Glutamatergic neuron (in vitro differentiated cells): ENCODE measurements around the gene SHOC1. TPM values are rescaled to one million over a fixed set of nuclear protein-coding genes. Genes with fewer than 3 reads are reported as not detected.

ENCODE experiments used
- DNase-seq: peaks from one replicate; pipeline ENCODE4 v3.0.0; 2022
- H3K27ac Mint-ChIP-seq: one replicate; pipeline ENCODE4 v1.8.0; 2020; ENCODE audit warnings: mild to moderate bottlenecking, mixed read lengths, inconsistent platforms; ENCODE audit not compliant: unreplicated experiment
- H3K27me3 Mint-ChIP-seq: one replicate; pipeline ENCODE4 v1.8.0; 2020; ENCODE audit warnings: mild to moderate bottlenecking, moderate library complexity, mixed read lengths, inconsistent platforms; ENCODE audit not compliant: unreplicated experiment
- H3K36me3 Mint-ChIP-seq: one replicate; pipeline ENCODE4 v1.8.0; 2020; ENCODE audit warnings: mild to moderate bottlenecking, mixed read lengths, inconsistent platforms; ENCODE audit not compliant: unreplicated experiment
- H3K4me1 Mint-ChIP-seq: one replicate; pipeline ENCODE4 v1.8.0; 2020; ENCODE audit warnings: mild to moderate bottlenecking, low read depth, mixed read lengths, inconsistent platforms; ENCODE audit not compliant: unreplicated experiment
- H3K4me3 Mint-ChIP-seq: one replicate; pipeline ENCODE4 v1.8.0; 2020; ENCODE audit warnings: mild to moderate bottlenecking, mixed read lengths, inconsistent platforms; ENCODE audit not compliant: unreplicated experiment
- H3K9me3 Mint-ChIP-seq: one replicate; pipeline ENCODE4 v1.8.0; 2020; ENCODE audit warnings: mild to moderate bottlenecking, moderate library complexity, mixed read lengths, inconsistent platforms; ENCODE audit not compliant: unreplicated experiment
- total RNA-seq: library from RNA; stranded (reverse); fragmentation: NEBNext Ultra II Directional; extraction: Animal tissue kit (Norgen Biotek cat#: 25700); gene quantifications from one replicate; pipeline ENCODE4 v1.2.1, GENCODE V29; 2021; ENCODE audit not compliant: unreplicated experiment
- TF ChIP-seq, protein P1 (sequence below): fragments of 200-600 bp; sonication (generic); IDR thresholded peaks from one replicate; pipeline ENCODE4 v1.5.0; 2021; ENCODE audit not compliant: partially characterized antibody, unreplicated experiment

SHOC1 gene
- total RNA-seq, 1 donor from 2014 or later, result not detected

- H3K9me3 Mint-ChIP-seq, result peaks cover 2% of the 10 kb centered on the region
- H3K36me3 Mint-ChIP-seq, result no peaks in the 10 kb centered on the region
These were observed 36.8 kb upstream of the SHOC1 start for GRCh38 chr9:111831371-111832108.

DNA sequence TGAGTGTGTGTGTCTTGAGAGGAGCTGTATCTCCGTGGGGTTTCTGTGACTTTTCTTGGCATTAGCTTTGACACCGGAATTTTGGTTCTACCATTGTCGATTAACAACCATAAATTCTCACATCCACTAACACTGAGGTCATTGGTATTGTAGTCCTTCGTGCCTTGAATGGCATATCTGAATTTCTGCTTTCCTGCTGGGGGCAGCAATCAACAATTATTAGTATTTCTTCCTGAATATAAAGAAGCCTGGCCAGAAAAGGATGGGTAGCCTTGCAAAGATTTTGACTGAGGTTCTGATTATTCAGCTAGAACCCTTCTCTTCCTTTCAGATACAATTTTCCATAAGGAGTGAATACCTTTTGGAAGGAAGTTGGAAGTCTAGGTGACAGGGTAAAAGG lies 33.5 kb upstream of the SHOC1 start:
- Mint-ChIP-seq H3K9me3 (peaks cover 2% of the 10 kb centered on the region), H3K4me1 (no peaks in the 10 kb centered on the region), H3K36me3 (no peaks in the 10 kb centered on the region), H3K27me3 (peaks cover 2% of the 10 kb centered on the region), H3K4me3 (no peak overlapping the region), H3K27ac (no peak overlapping the region)
- no peak for DNase-seq
- TF ChIP-seq, protein P1, sequence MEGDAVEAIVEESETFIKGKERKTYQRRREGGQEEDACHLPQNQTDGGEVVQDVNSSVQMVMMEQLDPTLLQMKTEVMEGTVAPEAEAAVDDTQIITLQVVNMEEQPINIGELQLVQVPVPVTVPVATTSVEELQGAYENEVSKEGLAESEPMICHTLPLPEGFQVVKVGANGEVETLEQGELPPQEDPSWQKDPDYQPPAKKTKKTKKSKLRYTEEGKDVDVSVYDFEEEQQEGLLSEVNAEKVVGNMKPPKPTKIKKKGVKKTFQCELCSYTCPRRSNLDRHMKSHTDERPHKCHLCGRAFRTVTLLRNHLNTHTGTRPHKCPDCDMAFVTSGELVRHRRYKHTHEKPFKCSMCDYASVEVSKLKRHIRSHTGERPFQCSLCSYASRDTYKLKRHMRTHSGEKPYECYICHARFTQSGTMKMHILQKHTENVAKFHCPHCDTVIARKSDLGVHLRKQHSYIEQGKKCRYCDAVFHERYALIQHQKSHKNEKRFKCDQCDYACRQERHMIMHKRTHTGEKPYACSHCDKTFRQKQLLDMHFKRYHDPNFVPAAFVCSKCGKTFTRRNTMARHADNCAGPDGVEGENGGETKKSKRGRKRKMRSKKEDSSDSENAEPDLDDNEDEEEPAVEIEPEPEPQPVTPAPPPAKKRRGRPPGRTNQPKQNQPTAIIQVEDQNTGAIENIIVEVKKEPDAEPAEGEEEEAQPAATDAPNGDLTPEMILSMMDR, result no peak

More at GRCh38 chr9:111831371-111832108, 36.8 kb upstream of the SHOC1 start:
- TF ChIP-seq, protein P1, result no peak
- Mint-ChIP-seq H3K27ac (no peak overlapping the region), H3K4me3 (no peak overlapping the region), H3K27me3 (peaks cover 2% of the 10 kb centered on the region), H3K4me1 (no peaks in the 10 kb centered on the region)
- no peak for DNase-seq

- TF ChIP-seq, protein P1, result no peak
- no peak overlapping the region for H3K4me3 Mint-ChIP-seq
- peaks cover 2% of the 10 kb centered on the region for H3K4me1 Mint-ChIP-seq
- H3K9me3 Mint-ChIP-seq, result peaks cover 2% of the 10 kb centered on the region
- H3K36me3 Mint-ChIP-seq, result no peaks in the 10 kb centered on the region
- H3K27ac Mint-ChIP-seq, result no peak overlapping the region
- H3K27me3 Mint-ChIP-seq, result peaks cover 2% of the 10 kb centered on the region
- no peak for DNase-seq
These were observed 30.9 kb upstream of the SHOC1 start for GRCh38 chr9:111825468-111826145.

DNA sequence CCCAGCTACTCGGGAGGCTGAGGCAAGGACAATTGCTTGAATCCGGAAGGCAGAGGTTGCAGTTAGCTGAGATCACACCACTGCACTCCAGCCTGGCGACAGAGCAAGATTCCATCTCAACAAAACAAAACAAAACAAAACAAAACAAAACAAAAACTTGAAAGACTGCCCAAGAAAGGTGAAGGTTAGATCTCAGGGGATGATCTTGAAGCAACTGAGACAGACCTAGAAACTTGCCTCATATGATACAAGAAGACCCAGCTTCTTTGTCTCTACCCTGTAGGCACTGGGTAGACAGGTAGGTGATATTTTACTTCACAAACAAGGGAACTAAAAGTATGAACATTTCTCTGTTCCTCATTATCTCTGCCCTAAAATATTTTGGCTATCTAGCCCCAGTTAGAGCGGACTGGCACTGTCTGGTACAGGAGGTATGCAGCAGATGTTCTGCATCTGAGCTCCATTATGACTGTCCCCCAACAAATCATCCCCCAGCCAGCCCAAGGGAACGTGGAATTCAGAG lies 26.3 kb upstream of the SHOC1 start:
- no peak overlapping the region for H3K4me3 Mint-ChIP-seq
- TF ChIP-seq, protein P1, result no peak
- DNase-seq, result no peak

GRCh38 chr9:111819360-111819759 lies 24.6 kb upstream of the SHOC1 start:
- TF ChIP-seq, protein P1, result no peak
- DNase-seq, result no peak
- H3K4me3 Mint-ChIP-seq, result no peak overlapping the region
- peaks cover 2% of the 10 kb centered on the region for H3K9me3 Mint-ChIP-seq
- no peaks in the 10 kb centered on the region for H3K36me3 Mint-ChIP-seq
- peaks cover 2% of the 10 kb centered on the region for H3K4me1 Mint-ChIP-seq
- H3K27me3 Mint-ChIP-seq, result peaks cover 2% of the 10 kb centered on the region
- no peak overlapping the region for H3K27ac Mint-ChIP-seq

More for the DNA sequence above, 26.3 kb upstream of the SHOC1 start:
- H3K9me3 Mint-ChIP-seq, result peaks cover 2% of the 10 kb centered on the region
- H3K27me3 Mint-ChIP-seq, result peaks cover 2% of the 10 kb centered on the region
- H3K4me1 Mint-ChIP-seq, result peaks cover 2% of the 10 kb centered on the region
- H3K36me3 Mint-ChIP-seq, result no peaks in the 10 kb centered on the region
- no peak overlapping the region for H3K27ac Mint-ChIP-seq
